Tibial artery (tissue), 4 donors: ENCODE results near the gene ESYT2.

ENCODE experiments used
- DNase-seq, 2 donors: peaks; one replicate each; pipeline ENCODE4 v3.0.0-alpha.2; 2019
- H3K27ac ChIP-seq, 2 donors: fragments of 200-600 bp; sonication (generic) in 1 of 2; 1 replicate in 1 of 2; 2 replicates in 1 of 2; pipeline ENCODE4 v1.5.1; 2018 to 2019; ENCODE audit warnings: mild to moderate bottlenecking in 1 of 2
- H3K27me3 ChIP-seq, 2 donors: fragments of 200-600 bp; sonication (generic) in 1 of 2; one replicate each; pipeline versions ENCODE4 v1.5.1 to v1.6.0; 2016 to 2019
- H3K36me3 ChIP-seq, 3 donors: fragments of 200-600 bp; sonication (generic) in 2 of 3; one replicate each; pipeline ENCODE4 v1.5.1; 2016 to 2019; ENCODE audit warnings: mild to moderate bottlenecking in 2 of 3
- H3K4me1 ChIP-seq, 4 donors: fragments of 200-600 bp; sonication (generic) in 2 of 4; 1 replicate in 3 of 4; 2 replicates in 1 of 4; pipeline ENCODE4 v1.5.1; 2016 to 2019
- H3K4me3 ChIP-seq, 2 donors: fragments of 200-600 bp; sonication (generic) in 1 of 2; 1 replicate in 1 of 2; 2 replicates in 1 of 2; pipeline ENCODE4 v1.5.1; 2018 to 2019; ENCODE audit warnings: mild to moderate bottlenecking in 2 of 2
- H3K9me3 ChIP-seq, 3 donors: fragments of 200-600 bp; sonication (generic) in 1 of 3; one replicate each; pipeline ENCODE4 v1.5.1; 2016 to 2019
- intact Hi-C: fragments of 100-400 bp; cut with DNase I; formaldehyde crosslinking; loops from one replicate; pipeline ENCODE4 v1.15.0; 2023; ENCODE audit warnings: low total_unique reads
- TF ChIP-seq, protein P1 (sequence below), 2 experiments: fragments of 200-600 bp in 1 of 2; fragments of 450-650 bp in 1 of 2; IDR thresholded peaks; one replicate each; pipeline ENCODE4 v1.5.1; 2017 to 2019; ENCODE audit warnings: antibody characterized with exemption in 2 of 2, mild to moderate bottlenecking in 1 of 2, moderate library complexity in 1 of 2

The ESYT2 gene

DNA sequence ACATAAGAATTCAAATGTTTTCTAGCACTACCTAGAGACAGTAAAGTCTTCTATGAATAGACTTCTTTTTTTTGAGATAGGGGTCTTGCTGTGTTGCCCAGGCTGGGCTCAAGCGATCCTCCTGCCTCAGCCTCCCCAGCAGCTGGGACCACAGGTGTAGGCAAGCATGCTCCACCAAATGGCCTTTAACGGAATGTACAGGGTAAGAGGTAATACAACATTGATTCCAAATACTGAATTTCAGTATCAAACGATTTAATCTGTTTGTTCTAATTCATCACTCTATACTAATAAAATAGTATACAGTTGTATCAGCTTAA, 68.9 kb downstream of the ESYT2 start:
- H3K36me3 ChIP-seq, result peaks cover 67 to 97% (median 86%) of the 10 kb centered on the region in 3 donors

DNA sequence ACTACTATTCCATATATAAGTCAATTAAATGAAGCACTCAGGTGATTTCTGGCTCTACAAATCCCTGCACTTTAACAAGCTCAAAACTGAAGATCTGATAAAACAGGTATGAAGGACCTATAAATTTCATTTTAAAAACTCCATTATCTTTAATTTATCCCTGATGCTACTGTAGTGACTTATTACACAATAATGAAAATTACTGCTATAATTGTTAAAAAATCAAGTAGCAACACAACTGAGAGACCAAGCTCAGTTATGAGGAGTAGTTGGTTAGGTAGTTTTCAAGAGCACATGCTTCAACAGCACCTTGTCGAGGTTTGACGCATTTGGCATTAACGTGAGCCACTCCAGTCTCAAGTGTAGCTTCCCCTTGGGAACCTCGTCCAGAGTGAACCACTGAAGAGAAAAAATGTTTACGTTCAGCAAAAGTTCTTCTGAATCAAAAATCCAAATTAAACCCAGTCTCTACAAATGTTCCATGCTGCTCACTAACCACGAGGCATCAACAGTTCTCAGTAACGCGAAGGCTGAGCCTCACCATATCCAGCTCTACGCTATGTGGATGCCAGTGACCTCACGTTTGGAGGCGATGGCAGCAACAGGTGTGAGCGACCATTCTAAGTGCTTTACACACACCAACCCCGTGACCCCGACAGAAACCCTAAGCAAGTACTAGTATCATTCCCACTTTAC, 69.4 kb downstream of the ESYT2 start:
- no peak overlapping the region for H3K4me3 ChIP-seq
- H3K27me3 ChIP-seq, result no peaks in the 10 kb centered on the region
- intact Hi-C loops, result no loop called here
- no peaks in the 10 kb centered on the region for H3K4me1 ChIP-seq
- peaks cover 66 to 97% (median 86%) of the 10 kb centered on the region in 3 donors for H3K36me3 ChIP-seq
- TF ChIP-seq, protein P1, sequence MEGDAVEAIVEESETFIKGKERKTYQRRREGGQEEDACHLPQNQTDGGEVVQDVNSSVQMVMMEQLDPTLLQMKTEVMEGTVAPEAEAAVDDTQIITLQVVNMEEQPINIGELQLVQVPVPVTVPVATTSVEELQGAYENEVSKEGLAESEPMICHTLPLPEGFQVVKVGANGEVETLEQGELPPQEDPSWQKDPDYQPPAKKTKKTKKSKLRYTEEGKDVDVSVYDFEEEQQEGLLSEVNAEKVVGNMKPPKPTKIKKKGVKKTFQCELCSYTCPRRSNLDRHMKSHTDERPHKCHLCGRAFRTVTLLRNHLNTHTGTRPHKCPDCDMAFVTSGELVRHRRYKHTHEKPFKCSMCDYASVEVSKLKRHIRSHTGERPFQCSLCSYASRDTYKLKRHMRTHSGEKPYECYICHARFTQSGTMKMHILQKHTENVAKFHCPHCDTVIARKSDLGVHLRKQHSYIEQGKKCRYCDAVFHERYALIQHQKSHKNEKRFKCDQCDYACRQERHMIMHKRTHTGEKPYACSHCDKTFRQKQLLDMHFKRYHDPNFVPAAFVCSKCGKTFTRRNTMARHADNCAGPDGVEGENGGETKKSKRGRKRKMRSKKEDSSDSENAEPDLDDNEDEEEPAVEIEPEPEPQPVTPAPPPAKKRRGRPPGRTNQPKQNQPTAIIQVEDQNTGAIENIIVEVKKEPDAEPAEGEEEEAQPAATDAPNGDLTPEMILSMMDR (IDR thresholded peaks at IDR 0.05), result no peak
- H3K9me3 ChIP-seq, result no peaks in the 10 kb centered on the region
- DNase-seq, result no peak
- no peak overlapping the region for H3K27ac ChIP-seq

More for the DNA sequence above, 68.9 kb downstream of the ESYT2 start:
- TF ChIP-seq, protein P1 (IDR thresholded peaks at IDR 0.05), result no peak
- DNase-seq, result no peak
- Histone ChIP-seq H3K9me3 (no peaks in the 10 kb centered on the region), H3K4me1 (no peaks in the 10 kb centered on the region), H3K27me3 (no peaks in the 10 kb centered on the region), H3K27ac (no peak overlapping the region), H3K4me3 (no peak overlapping the region)
- intact Hi-C loops, result no loop called here

- Histone ChIP-seq H3K27ac (no peak overlapping the region), H3K27me3 (no peaks in the 10 kb centered on the region), H3K9me3 (no peaks in the 10 kb centered on the region), H3K4me3 (no peak overlapping the region), H3K36me3 (peaks cover 66 to 97% (median 86%) of the 10 kb centered on the region in 3 donors), H3K4me1 (no peaks in the 10 kb centered on the region)
- DNase-seq, result no peak
- intact Hi-C loops, result no loop called here
- TF ChIP-seq, protein P1 (IDR thresholded peaks at IDR 0.05), result no peak
Observed at GRCh38 chr7:158759245-158759614, 70.1 kb downstream of the ESYT2 start.

GRCh38 chr7:158758586-158759244, 70.6 kb downstream of the ESYT2 start:
- intact Hi-C loops, result no loop called here
- Histone ChIP-seq H3K9me3 (no peaks in the 10 kb centered on the region), H3K27me3 (no peaks in the 10 kb centered on the region), H3K4me3 (no peak overlapping the region), H3K4me1 (no peaks in the 10 kb centered on the region), H3K27ac (no peak overlapping the region), H3K36me3 (peaks cover 66 to 97% (median 86%) of the 10 kb centered on the region in 3 donors)
- DNase-seq, result no peak
- TF ChIP-seq, protein P1 (IDR thresholded peaks at IDR 0.05), result no peak

GRCh38 chr7:158757404-158757989, 71.8 kb downstream of the ESYT2 start:
- TF ChIP-seq, protein P1 (IDR thresholded peaks at IDR 0.05), result no peak
- peaks cover 60 to 97% (median 80%) of the 10 kb centered on the region in 3 donors for H3K36me3 ChIP-seq
- no peak overlapping the region for H3K27ac ChIP-seq
- intact Hi-C loops, result no loop called here
- no peak overlapping the region for H3K4me3 ChIP-seq
- DNase-seq, result no peak
- H3K27me3 ChIP-seq, result no peaks in the 10 kb centered on the region
- H3K9me3 ChIP-seq, result no peaks in the 10 kb centered on the region
- H3K4me1 ChIP-seq, result no peaks in the 10 kb centered on the region
